HG03442 (cell line): ENCODE data around the gene CHST9.
A peak's percentile ranks its signal among the peaks of the same experiment; 100 is the strongest.

Experiments
- ATAC-seq: cut with Tn5 transposase; IDR thresholded peaks from one replicate; pipeline ENCODE4 v1.9.1; 2021; ENCODE audit warnings: mild to moderate bottlenecking, moderate library complexity; ENCODE audit not compliant: unreplicated experiment

CHST9 gene

GRCh38 chr18:26875040-26875654 is 310.0 kb downstream of the CHST9 start:
- no peak for ATAC-seq

GRCh38 chr18:26874283-26874682 is 310.8 kb downstream of the CHST9 start:
- no peak for ATAC-seq

GRCh38 chr18:26869640-26870039 is 315.5 kb downstream of the CHST9 start:
- ATAC-seq: peak; percentile 73

- ATAC-seq: no peak
Observed at GRCh38 chr18:26868968-26869586, 316.0 kb downstream of the CHST9 start.

GRCh38 chr18:26867471-26867870 is 317.6 kb downstream of the CHST9 start:
- no peak for ATAC-seq

GRCh38 chr18:26865557-26865956 is 319.6 kb downstream of the CHST9 start, which contains the start of gene AQP4:
Gene AQP4, minus strand, starts transcription at chr18:26865707. Its CDS starts 18 bp downstream, at chr18:26865689.
- no peak for ATAC-seq

- ATAC-seq: peak; percentile 30
Observed at GRCh38 chr18:26864658-26865057, 320.4 kb downstream of the CHST9 start.

GRCh38 chr18:26863921-26864497 is 321.1 kb downstream of the CHST9 start:
- ATAC-seq: peak; percentile 37

GRCh38 chr18:26863122-26863879 is 321.8 kb downstream of the CHST9 start:
- no peak for ATAC-seq

- ATAC-seq: no peak
Observed at GRCh38 chr18:26862084-26862483, 323.0 kb downstream of the CHST9 start.
